HL-60/S4 treated with retinoic acid at 250 ng/mL for 4 days and 3 days (cell line): ENCODE measurements around the gene AKAP8L.
"Not testable (repeated sequence)": the region's sequence is repeated elsewhere in the genome, so short reads cannot be mapped to it uniquely, and the experiment has no call there.

Source experiments
- in situ Hi-C: fragments of 300-500 bp; cut with MboI; formaldehyde crosslinking; loops from 2 replicates; pipeline ENCODE4 v1.7.0; 2022; ENCODE audit warnings: low sequenced_read_pairs

AKAP8L gene

GRCh38 chr19:15421136-15421695 is 2.4 kb upstream of the AKAP8L start:
- in situ Hi-C loops, result no loop called here

- in situ Hi-C loops, result no loop called here
These were observed 731 bp upstream of the AKAP8L start for GRCh38 chr19:15419413-15420025.

- in situ Hi-C loops, result no loop called here
These were observed 583 bp downstream of the AKAP8L start for GRCh38 chr19:15418231-15418578.

- in situ Hi-C loops, result no loop called here
These were observed 1.1 kb downstream of the AKAP8L start for GRCh38 chr19:15417699-15418098.

- in situ Hi-C loops, result no loop called here
These were observed 6.0 kb downstream of the AKAP8L start for GRCh38 chr19:15412832-15413231.

- in situ Hi-C loops, result not testable (repeated sequence)
These were observed 7.4 kb downstream of the AKAP8L start for GRCh38 chr19:15411351-15411750.

GRCh38 chr19:15404780-15405211 is 14.0 kb downstream of the AKAP8L start:
- in situ Hi-C loops, result no loop called here

- in situ Hi-C loops, result no loop called here
These were observed 14.6 kb downstream of the AKAP8L start for GRCh38 chr19:15404097-15404779.

- in situ Hi-C loops, result no loop called here
These were observed 15.6 kb downstream of the AKAP8L start for GRCh38 chr19:15403151-15403531.

GRCh38 chr19:15402411-15403150 is 16.2 kb downstream of the AKAP8L start:
- in situ Hi-C loops, result no loop called here

- in situ Hi-C loops, result no loop called here
These were observed 17.4 kb downstream of the AKAP8L start for GRCh38 chr19:15401397-15401710.

GRCh38 chr19:15400521-15401396 is 18.0 kb downstream of the AKAP8L start:
- in situ Hi-C loops, result no loop called here

- in situ Hi-C loops, result no loop called here
These were observed 19.2 kb downstream of the AKAP8L start for GRCh38 chr19:15399635-15400034.

- in situ Hi-C loops, result no loop called here
These were observed 19.6 kb downstream of the AKAP8L start for GRCh38 chr19:15399234-15399515.

GRCh38 chr19:15398501-15399233 is 20.1 kb downstream of the AKAP8L start:
- in situ Hi-C loops, result no loop called here

GRCh38 chr19:15397782-15398181 is 21.0 kb downstream of the AKAP8L start:
- in situ Hi-C loops, result no loop called here

- in situ Hi-C loops, result no loop called here
These were observed 21.6 kb downstream of the AKAP8L start for GRCh38 chr19:15397236-15397635.

- in situ Hi-C loops, result no loop called here
These were observed 22.4 kb downstream of the AKAP8L start for GRCh38 chr19:15396436-15396835.

- in situ Hi-C loops, result not testable (repeated sequence)
These were observed 23.5 kb downstream of the AKAP8L start for GRCh38 chr19:15395251-15395650.

- in situ Hi-C loops, result no loop called here
These were observed 24.4 kb downstream of the AKAP8L start for GRCh38 chr19:15394426-15394825.

GRCh38 chr19:15393963-15394362 is 24.8 kb downstream of the AKAP8L start:
- in situ Hi-C loops, result no loop called here
